Cerebellar nuclear complex (tissue), 1 donor: ENCODE measurements around the gene INTS12.

ENCODE experiments used
- DNase-seq, 2 experiments: peaks; one replicate each; lab custom pipeline; 2025; lab: John Stamatoyannopoulos, UW

The INTS12 gene

DNA sequence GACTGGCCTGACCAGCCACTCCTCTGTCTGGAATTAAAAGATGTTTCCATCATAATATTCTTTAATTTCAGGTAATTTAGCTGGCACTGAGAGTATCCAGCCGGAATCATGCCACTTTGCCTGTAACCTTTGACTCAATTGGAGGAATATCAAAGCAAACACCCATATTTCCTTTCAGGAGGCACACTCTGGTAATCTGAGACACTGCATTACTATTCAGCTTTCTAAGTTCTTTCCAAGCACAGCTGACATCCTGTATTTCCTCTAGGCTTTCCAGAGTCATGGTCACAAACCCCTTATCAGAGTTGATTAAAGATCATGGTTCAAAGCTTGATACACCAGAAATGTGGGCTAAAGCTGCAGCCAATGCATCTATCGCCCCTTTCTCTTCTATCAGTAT, 29.3 kb downstream of the INTS12 start:
- no peak for DNase-seq

DNA sequence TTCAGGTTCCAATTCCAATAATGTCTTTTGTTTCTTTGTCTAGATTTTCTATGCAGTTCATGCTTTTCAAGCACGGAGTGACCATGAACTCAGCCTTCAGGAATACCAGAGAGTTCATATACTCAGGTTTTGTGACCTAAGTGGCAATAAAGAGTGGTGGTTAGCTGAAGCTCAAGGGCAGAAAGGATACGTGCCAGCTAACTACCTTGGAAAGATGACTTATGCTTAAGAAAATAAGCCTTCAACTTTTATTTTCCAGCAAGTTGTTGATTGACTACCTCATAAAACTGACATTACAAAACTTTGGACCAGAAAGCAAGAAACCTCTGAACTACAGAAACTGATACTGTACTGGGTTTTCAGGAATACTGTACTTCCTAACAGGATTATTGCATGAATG, 30.8 kb downstream of the INTS12 start:
- no peak for DNase-seq

DNA sequence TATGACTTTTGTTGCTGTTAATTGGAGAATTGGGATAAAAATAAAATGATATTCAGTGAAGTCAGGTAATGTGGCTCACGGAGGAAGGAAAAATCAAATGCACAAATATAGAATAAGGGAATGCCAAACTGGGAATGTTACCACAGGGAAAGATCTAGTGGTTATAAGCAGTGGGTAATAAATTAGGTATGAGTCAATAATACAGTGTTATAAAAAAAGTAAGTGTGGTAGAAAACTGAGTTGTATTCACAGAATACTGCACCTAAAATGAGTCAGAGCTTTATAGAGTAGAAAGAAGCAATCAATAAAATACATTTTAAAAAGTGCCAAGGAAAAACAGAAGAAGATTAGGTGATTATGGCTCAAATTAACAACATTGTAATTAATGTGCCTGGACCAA, 34.5 kb downstream of the INTS12 start:
- no peak for DNase-seq

DNA sequence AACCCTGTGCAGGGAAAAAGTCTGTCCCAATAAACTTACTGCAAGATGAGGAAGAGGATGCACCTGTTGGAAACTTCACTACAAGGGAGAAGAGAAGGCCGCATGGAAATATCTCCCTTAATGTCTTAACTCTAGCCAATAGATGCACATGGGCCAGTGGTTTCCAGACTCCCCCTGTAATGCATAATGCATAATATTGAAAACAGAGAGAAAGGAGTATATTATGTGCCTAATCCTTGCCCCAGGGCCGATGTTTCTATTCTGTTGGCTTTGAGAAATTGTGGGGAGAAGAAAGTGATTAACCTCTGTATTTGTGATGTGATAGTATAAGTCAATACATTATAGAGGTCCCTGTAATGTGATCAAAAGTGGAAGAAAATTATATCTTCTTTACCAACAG, 37.2 kb downstream of the INTS12 start:
- no peak for DNase-seq

DNA sequence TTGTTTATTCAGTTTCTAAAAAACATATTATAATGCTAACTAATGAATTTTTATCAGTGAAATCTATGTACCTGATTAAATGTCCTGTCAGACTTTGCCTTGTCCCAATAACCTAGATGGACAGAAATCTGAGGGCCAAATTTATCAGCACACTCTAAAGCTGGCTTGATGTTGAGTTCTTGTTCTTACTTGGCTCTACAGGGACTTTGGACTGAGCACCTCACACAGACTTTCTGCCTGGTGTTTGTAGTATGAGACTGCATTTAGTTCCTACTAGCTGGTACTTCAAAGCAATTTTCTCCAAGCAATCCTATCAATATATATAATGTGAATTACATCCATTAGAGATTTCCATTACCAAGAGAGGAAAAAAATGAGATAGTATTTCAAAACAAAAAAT, 37.8 kb downstream of the INTS12 start:
- no peak for DNase-seq

DNA sequence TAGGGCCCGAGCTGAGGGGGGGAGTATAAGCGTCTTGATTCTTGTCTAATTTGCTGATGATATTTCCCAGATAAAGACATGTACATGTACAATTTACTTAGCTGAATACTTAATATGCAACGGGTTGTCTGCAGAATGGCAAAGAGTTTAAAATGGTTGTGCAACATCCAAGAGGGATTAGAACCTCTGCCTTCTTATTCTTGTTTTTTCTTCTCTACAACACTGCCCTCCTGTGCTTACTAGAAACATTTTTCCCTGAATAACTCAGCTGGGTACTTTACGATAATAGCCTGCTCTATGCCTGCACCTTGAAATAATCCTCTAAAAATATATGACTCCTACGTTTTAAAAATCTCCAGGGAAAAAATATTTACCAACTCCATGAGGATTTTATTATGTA, 41.8 kb downstream of the INTS12 start:
- DNase-seq, result no peak

DNA sequence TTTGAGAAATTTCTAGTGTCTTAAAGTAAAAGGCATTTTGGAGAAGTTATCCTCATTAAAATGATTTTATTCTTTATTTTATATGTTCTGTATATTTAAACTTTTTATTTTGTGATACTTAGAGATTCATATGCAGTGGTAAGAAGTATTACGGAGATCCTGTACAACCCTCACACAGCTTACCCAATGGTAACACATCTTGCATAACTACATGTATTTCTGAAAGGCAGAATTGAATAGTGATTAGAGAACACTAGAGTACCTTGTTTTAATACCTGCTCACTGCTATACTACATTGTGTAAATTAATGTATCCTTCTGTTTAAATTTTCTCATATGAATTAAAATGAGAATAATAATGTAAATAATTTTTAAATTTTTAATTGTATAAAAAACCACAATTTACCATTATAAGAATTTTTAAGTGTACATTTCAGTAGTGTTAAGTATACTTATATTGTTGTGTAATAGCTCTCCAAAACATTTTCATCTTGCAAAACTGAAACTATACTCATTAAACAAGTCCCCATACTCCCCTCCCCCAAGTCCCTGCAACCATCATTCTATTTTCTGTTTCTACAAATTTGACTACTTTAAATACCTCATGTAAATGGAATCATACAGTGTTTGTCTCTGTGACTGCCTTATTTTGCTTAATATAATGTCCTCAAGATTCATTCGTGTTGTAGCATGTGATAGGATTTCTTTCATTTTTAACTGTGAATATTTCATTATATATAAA, 45.4 kb downstream of the INTS12 start:
- no peak for DNase-seq

DNA sequence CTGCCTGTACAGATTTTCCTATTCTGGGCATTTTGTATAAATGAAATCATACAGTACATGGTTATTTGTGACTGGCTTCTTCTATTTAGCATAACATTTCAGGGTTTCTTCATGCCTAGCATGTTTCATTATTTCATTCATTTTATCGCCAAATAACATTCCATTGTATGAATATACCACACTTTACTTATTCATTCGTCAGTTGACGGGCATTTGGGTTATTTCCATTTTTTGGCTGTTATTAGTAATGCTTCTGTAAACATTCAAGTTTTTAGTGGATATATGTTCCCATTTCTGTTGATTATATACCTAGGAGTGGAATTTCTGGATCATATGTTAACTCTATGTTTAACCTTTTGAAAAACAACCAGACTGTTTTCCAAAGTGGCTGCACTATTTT, 47.5 kb downstream of the INTS12 start:
- no peak for DNase-seq

DNA sequence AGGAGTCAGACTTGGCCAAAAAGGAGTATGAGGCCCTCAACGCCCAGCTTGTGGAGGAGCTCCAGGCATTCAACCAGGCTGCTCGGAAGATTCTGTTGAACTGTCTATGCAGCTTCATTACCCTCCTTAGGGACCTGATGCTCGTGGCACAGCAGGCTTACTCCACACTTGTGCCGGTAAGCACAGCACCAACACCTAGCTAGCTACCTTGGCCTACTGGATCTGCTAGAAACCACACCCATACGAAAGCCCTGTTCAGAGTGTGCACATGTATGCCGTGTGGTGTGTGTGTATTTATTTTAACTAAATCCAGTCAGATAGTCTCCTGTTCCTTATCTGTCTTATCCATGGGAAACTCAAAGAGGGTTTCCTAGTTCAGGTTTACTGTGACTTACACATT, 49.3 kb downstream of the INTS12 start:
- DNase-seq, result no peak

DNA sequence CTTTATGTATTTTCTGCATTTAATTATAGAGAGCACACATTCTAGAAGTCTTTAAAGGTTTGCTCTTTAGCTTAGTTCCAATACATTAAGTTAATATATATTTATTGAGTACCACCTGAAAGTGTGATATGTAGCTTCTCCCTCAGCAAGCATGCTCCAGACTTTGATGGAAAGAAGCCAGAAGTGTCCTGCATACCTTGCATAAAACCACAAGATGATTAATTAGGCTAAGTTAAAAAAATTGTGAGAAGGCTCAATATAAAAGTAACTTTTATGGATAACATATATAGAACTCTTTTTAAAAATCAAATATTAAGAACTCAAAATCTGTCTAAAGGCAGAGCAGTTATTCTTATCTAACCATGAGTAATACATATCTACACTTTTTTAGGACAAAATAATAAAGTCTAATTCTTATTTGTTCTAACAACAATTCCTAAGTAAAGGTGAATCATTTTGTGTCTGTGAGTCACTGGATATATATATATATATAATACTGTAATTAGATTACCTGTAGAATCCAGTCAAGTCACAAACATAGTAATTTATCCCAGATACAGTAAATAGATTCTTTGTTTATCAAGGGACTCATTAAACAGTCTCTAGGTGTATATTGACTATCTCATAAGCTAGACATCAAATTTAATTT, 51.2 kb downstream of the INTS12 start:
- DNase-seq, result no peak

DNA sequence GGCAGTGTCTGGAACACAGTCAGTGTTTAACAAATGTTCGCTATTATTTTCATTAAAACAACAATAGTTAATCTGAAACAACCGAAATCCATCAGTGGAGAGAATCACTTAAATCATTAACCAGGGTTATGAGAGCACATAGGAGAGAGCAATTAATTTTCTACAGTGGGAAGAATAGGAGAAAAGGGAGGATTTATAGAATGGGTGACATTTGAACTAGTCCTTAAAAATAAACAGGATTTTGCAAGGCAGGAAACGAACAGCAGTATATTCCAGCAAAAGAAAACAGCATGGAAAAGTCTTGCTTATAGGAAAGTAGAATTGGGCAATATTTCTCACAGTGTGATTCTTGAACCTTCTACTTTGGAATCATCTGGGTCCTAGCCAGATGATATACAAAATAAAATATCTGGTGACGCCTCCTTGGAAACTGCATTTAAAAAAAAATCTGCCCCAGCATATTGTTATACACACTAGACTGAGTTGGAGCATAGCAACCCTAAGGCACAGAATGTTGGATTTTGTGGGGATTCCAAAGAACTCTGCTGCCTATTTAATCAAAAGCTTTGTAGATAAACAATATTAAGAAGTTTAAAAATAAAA, 56.1 kb downstream of the INTS12 start:
- no peak for DNase-seq

DNA sequence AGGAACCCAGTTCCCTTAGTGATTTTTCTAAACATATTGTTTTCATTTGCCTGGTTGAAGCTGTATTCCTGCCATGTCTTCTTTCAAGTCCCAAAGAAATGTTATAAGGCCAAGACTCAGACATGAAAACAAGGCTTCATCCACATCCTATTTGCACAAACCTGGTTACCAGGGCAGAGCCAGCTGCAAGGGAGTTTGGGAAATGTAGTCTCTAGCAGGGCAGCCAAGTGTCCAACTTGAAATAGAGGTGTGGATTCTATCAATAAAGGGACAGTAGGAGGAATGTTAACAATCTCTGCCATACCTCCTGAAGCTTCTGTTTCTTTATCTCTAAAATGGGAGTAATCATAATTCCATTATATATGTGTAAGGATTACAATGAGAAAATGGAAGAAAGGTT, 56.6 kb downstream of the INTS12 start:
- DNase-seq, result no peak

DNA sequence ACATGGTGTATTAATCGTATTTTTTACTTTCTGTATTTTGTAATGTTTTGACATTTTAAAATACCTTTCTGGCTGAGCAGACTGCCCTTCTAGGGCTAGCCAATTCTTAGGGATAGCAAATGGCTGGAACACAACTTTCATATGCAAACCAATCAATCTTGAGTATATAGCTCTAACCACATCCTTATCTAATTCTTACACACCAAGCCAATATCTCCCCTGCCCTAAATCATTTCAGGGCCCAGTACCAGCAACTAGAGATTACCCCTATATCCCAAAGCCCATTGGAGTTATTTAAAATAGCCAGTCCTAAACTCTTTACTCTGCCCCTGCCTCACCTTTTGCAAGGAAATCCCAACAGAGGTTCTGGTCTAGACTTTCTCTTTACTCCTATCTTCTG, 58.3 kb downstream of the INTS12 start:
- DNase-seq, result no peak

DNA sequence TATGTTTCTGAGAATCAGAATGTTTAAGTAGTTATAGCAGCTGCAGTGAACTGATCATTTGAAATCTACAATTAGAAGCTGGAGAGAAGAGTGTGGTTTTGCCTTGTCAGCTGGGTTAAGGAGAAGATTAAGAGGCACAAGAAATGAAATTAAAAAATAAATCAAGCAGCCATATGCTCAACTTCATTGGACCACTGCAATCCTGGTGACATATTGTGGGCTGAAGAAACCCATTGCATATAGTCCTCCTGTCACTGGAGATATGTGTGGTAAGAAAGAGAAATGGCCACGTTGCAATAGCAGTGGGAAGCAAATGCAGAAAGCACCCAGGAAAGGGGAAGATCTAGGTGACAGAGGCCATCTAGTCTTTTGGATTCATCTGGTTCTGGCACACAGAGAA, 63.0 kb downstream of the INTS12 start:
- no peak for DNase-seq

DNA sequence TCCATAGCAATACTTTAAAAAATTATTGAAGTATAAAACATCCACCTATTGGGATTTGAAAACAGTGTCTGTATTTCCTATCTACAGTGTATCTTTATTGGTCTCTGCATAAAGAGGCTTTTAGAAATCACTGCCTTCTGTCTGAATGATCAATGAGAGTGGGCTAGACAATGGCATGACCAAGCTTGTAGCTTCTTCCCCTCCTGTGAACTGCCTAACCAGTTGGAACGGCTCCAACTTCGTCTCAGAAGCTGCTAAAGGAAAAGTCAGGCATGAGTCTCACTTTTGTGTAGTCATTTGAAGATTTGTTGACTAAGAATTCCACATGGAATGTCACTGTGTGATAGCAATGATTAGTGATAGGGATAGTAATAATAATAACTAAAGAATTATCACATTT, 64.2 kb downstream of the INTS12 start:
- DNase-seq, result no peak

DNA sequence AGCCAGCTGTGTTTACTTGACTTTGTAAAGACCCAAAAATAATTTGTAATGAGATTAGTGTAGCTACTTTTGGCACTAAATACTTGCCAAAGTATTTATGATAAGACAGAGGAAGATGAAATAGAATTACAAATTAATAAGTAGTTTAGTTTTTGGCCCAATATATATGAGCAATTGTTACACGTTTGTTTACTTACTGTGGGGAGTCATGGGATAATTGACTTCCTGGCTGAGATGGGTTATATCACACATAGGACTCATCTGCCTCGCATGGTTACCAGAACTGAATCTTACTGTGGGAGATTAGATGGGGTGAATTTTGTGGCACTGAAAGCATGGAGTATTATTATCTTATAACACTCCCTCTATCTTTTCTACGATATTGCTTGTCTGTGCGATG, 66.6 kb downstream of the INTS12 start:
- no peak for DNase-seq

DNA sequence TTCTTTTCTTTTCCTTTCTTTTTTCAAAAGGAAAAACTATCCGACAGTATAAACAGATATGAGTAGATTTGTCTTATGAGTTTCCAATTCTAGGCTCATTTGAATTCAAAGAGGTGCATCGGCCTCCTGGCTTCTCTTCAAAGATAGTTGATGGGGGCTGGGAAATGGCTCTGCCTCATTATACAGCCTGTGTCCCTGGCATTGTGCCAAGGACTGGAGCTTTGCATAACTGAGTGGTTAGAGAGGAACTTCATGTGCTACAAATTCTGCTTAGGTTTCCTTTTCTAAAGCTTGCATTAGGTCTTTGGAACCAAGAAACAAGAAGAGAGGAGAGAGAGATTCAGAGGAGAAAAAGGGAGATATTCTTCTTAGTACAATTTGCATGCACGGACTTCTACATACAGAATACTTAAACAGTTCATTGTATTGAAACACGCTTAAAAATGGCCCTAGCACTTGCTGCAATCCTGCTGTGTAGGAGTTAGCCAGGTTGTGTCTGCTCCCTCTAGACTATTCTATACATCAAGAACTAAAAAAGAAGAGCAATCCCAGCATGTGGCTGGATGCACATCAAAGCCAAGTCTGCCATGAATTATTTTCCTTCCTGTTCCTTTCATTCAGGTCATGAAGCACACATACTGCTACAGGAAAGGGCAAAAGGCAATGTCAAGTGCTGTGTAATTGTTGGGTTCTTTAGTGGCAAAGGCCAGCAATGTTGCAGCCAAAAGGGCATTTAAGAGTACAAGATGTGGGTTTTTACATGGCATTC, 70.9 kb downstream of the INTS12 start:
- DNase-seq, result no peak

DNA sequence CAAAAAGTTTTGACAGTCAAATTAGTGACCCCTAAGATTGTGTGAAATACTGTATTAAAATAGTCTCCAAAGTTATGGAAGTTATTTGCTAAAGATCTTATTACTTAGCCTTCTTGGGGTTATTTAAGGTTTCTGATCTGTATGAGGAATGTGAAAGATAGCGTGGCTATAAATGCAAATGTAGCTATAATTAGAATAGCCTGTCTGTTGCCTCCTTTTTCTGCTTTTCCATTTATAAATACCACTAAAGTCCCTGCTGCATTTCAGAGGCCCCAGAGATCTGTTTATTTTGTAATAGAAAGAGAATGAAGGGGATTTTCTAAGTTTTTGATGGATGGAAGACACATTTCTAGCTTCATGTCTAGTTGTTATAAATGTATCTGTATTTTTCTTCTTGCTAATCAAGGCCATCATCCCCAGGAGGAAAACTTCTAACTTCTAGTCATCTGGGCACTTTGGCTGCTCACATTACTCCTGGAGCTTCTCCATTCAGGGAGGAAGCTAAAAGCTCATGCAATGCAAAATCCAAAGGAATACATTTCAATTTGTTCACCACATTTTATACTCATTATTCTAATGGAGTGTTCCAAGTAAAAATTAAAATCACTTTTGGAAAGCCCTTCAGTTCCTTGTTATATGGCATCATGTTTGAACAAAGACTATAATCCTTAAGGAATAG, 73.9 kb downstream of the INTS12 start:
- DNase-seq, result no peak

DNA sequence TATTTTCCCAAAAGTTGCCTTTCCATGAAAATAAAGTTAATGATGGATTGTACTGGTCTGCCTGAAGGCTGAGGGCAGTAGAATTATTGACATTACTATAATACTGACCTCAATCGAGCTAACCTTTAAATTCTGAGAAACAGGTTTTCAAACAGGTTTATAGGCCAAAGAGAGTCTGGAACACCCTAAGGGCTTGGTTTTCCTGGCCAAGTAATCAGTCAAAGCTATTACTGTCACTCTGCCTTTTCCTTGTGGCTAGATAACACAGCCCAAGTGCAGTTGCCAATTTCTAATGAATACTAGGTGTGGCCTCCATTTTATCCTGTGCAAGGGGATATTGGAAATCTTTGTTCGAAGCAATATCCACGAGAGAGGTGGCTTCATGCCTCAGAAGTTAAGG, 75.2 kb downstream of the INTS12 start:
- DNase-seq, result no peak
